ENCODE results near the gene APLF. TPM values are rescaled to one million over a fixed set of nuclear protein-coding genes. Genes with fewer than 3 reads are reported as not detected.

The APLF gene, protein sequence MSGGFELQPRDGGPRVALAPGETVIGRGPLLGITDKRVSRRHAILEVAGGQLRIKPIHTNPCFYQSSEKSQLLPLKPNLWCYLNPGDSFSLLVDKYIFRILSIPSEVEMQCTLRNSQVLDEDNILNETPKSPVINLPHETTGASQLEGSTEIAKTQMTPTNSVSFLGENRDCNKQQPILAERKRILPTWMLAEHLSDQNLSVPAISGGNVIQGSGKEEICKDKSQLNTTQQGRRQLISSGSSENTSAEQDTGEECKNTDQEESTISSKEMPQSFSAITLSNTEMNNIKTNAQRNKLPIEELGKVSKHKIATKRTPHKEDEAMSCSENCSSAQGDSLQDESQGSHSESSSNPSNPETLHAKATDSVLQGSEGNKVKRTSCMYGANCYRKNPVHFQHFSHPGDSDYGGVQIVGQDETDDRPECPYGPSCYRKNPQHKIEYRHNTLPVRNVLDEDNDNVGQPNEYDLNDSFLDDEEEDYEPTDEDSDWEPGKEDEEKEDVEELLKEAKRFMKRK
- polyA plus RNA-seq (2012; rRNA removed) = 1.1 and 1.3 TPM in 2 replicates
- 1.4 and 1.8 TPM in 2 replicates for polyA plus RNA-seq (2012; cell fraction: cytosol; rRNA removed)
- 1.2 and 1.8 TPM in 2 replicates for polyA plus RNA-seq (2012; cell fraction: nucleus; rRNA removed)

GRCh38 chr2:68467077-68467960, at the start of gene APLF, which contains the start of gene FBXO48:
TSS of gene APLF (plus strand) at chr2:68467585. CDS start at chr2:68467732, 147 bp downstream.
TSS of gene FBXO48 (minus strand) at chr2:68467294. CDS start at chr2:68465145, 2,149 bp downstream.
- H3K9ac ChIP-seq = peak within 1 kb of the TSS; percentile 94
- peak; percentile 95 for DNase-seq
- under 1% methylated on average over 31 of the region's 82 CpGs for WGBS (ENCODE audit: low lambda C conversion rate)

More at GRCh38 chr2:68467077-68467960, at the start of gene APLF, which contains the start of gene FBXO48:
- Histone ChIP-seq H3K4me2 (peak within 1 kb of the TSS; percentile 84), H3K4me1 (ENCODE audit: control insufficient read depth in 1 of 2, insufficient read depth in 2 of 2, low read depth in 1 of 2, low read length in 1 of 2) (peaks cover 0 to 12% of the 10 kb centered on the region in 2 experiments; a peak in 2 of 4 replicates), H3K79me2 (ENCODE audit: insufficient read depth) (peaks cover 16% of the 10 kb centered on the region; the same call in 1 of the 2 replicates), H3K27me3 (ENCODE audit: insufficient read depth) (no peaks in the 10 kb centered on the region), H4K20me1 (ENCODE audit: insufficient read depth) (no peaks in the 10 kb centered on the region), H3K9me2 (no peaks in the 10 kb centered on the region), H3K27ac (ENCODE audit: low read depth in 2 of 2, low read length in 1 of 2) (peak within 1 kb of the TSS; percentile 72 to 86), H3F3A (replicated peaks; ENCODE audit: insufficient read depth) (no peaks in the 10 kb centered on the region), H3K36me3 (replicated peaks in 1 of 2; ENCODE audit: control insufficient read depth in 1 of 2, insufficient read depth in 2 of 2, low read length in 1 of 2) (peaks cover 0 to 3% of the 10 kb centered on the region in 2 experiments), H2AFZ (ENCODE audit: low read depth) (peak within 1 kb of the TSS; percentile 96), H3K9me3 (no peaks in the 10 kb centered on the region), H3K4me3 (ENCODE audit: low read depth in 2 of 2, low read length in 1 of 2) (peak within 1 kb of the TSS; percentile 88 to 98)
- POLR2A ChIA-PET = interaction anchor here (1.0 kb wide), 1 partner anchor 123 kb away, joined by 3 read pairs; no protein-coding TSS in a partner anchor
- TF ChIP-seq CHD2 (IDR thresholded peaks at IDR 0.05; ENCODE audit: low read length, partially characterized antibody) (peak; percentile 93), PBX3 (IDR thresholded peaks at IDR 0.05) (peak; percentile 13; the same call in 1 of the 2 replicates), FOXM1 (IDR thresholded peaks at IDR 0.05; ENCODE audit: low read depth) (peak; percentile 55; the same call in 1 of the 2 replicates), RCOR1 (IDR thresholded peaks at IDR 0.05; ENCODE audit: low read length) (no peak), YY1 (IDR thresholded peaks at IDR 0.05; ENCODE audit: low read depth) (0 out of 2 replicates have a peak, but pooled peaks have one; percentile 43), NRF1 (IDR thresholded peaks at IDR 0.05; ENCODE audit: low read depth, low read length) (peak; percentile 79), NFIC (IDR thresholded peaks at IDR 0.05; ENCODE audit: borderline replicate concordance) (no peak), POLR2AphosphoS5 (IDR thresholded peaks at IDR 0.05; ENCODE audit: low read depth, low read length) (peak; percentile 67), FOSL2 (IDR thresholded peaks at IDR 0.05; ENCODE audit: borderline replicate concordance, low read depth) (no peak; the same call in 1 of the 2 replicates), EP300 (IDR thresholded peaks at IDR 0.05; ENCODE audit: borderline replicate concordance in 1 of 2, low read depth in 1 of 2, low read length in 1 of 2) (no peak), GATA2 (CRISPR knock-in tag; IDR thresholded peaks at IDR 0.05) (no peak), ELF1 (IDR thresholded peaks at IDR 0.05) (0 out of 2 replicates have a peak, but pooled peaks have one; percentile 10), MXI1 (IDR thresholded peaks at IDR 0.05; ENCODE audit: low read depth, low read length) (peak; percentile 87), JUND (IDR thresholded peaks at IDR 0.05) (no peak), RXRA (IDR thresholded peaks at IDR 0.05; ENCODE audit: borderline replicate concordance, low read depth) (peak; percentile 34; the same call in 1 of the 2 replicates), MAX (IDR thresholded peaks at IDR 0.05; ENCODE audit: low read depth) (peak; percentile 68), TCF12 (IDR thresholded peaks at IDR 0.05) (peak; percentile 32; the same call in 1 of the 2 replicates), SIN3A (IDR thresholded peaks at IDR 0.05; ENCODE audit: borderline replicate concordance, low read depth, low read length) (peak; percentile 53; the same call in 1 of the 2 replicates)
- TF ChIP-seq, protein P1, sequence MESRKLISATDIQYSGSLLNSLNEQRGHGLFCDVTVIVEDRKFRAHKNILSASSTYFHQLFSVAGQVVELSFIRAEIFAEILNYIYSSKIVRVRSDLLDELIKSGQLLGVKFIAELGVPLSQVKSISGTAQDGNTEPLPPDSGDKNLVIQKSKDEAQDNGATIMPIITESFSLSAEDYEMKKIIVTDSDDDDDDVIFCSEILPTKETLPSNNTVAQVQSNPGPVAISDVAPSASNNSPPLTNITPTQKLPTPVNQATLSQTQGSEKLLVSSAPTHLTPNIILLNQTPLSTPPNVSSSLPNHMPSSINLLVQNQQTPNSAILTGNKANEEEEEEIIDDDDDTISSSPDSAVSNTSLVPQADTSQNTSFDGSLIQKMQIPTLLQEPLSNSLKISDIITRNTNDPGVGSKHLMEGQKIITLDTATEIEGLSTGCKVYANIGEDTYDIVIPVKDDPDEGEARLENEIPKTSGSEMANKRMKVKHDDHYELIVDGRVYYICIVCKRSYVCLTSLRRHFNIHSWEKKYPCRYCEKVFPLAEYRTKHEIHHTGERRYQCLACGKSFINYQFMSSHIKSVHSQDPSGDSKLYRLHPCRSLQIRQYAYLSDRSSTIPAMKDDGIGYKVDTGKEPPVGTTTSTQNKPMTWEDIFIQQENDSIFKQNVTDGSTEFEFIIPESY (IDR thresholded peaks at IDR 0.05; ENCODE audit: borderline replicate concordance, low read depth) = peak; percentile 88; the same call in 1 of the 2 replicates
- TF ChIP-seq, protein P2, sequence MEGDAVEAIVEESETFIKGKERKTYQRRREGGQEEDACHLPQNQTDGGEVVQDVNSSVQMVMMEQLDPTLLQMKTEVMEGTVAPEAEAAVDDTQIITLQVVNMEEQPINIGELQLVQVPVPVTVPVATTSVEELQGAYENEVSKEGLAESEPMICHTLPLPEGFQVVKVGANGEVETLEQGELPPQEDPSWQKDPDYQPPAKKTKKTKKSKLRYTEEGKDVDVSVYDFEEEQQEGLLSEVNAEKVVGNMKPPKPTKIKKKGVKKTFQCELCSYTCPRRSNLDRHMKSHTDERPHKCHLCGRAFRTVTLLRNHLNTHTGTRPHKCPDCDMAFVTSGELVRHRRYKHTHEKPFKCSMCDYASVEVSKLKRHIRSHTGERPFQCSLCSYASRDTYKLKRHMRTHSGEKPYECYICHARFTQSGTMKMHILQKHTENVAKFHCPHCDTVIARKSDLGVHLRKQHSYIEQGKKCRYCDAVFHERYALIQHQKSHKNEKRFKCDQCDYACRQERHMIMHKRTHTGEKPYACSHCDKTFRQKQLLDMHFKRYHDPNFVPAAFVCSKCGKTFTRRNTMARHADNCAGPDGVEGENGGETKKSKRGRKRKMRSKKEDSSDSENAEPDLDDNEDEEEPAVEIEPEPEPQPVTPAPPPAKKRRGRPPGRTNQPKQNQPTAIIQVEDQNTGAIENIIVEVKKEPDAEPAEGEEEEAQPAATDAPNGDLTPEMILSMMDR (IDR thresholded peaks at IDR 0.05) = no peak
- TF ChIP-seq, protein P3, sequence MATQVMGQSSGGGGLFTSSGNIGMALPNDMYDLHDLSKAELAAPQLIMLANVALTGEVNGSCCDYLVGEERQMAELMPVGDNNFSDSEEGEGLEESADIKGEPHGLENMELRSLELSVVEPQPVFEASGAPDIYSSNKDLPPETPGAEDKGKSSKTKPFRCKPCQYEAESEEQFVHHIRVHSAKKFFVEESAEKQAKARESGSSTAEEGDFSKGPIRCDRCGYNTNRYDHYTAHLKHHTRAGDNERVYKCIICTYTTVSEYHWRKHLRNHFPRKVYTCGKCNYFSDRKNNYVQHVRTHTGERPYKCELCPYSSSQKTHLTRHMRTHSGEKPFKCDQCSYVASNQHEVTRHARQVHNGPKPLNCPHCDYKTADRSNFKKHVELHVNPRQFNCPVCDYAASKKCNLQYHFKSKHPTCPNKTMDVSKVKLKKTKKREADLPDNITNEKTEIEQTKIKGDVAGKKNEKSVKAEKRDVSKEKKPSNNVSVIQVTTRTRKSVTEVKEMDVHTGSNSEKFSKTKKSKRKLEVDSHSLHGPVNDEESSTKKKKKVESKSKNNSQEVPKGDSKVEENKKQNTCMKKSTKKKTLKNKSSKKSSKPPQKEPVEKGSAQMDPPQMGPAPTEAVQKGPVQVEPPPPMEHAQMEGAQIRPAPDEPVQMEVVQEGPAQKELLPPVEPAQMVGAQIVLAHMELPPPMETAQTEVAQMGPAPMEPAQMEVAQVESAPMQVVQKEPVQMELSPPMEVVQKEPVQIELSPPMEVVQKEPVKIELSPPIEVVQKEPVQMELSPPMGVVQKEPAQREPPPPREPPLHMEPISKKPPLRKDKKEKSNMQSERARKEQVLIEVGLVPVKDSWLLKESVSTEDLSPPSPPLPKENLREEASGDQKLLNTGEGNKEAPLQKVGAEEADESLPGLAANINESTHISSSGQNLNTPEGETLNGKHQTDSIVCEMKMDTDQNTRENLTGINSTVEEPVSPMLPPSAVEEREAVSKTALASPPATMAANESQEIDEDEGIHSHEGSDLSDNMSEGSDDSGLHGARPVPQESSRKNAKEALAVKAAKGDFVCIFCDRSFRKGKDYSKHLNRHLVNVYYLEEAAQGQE (IDR thresholded peaks at IDR 0.05; ENCODE audit: low read depth, low read length) = no peak
- CTCF ChIA-PET = interaction anchor here (0.9 to 5.3 kb wide), 9 partner anchors 11 to 458 kb away, joined by 3 to 99 read pairs (median 7); no protein-coding TSS in a partner anchor

All from SK-N-SH (cell line).